ENCODE measurements around the gene CPSF6.

GRCh38 chr12:69214169-69214568 is 25.2 kb upstream of the CPSF6 start:
- TF ChIP-seq CTCF (IDR thresholded peaks at IDR 0.05) (no peak), POLR2A (IDR thresholded peaks at IDR 0.05) (no peak), POLR2AphosphoS5 (IDR thresholded peaks at IDR 0.05) (no peak)

Data from breast epithelium (tissue), 3 donors.